OCI-LY3 (cell line): Measurements from ENCODE around the gene MSMP.

ENCODE experiments used
- H2AFZ ChIP-seq: fragments of 200-600, 300-600 bp; shearing (Covaris generic); 2 replicates; pipeline ENCODE4 v1.6.0; 2014; ENCODE audit warnings: antibody characterized with exemption, low read depth, low read length
- H3K27ac ChIP-seq: fragments of 200-600, 300-600 bp; sonication (generic); 2 replicates; pipeline ENCODE4 v1.5.1; 2014; ENCODE audit warnings: mild to moderate bottlenecking, low read length, moderate library complexity, mixed read lengths
- H3K27me3 ChIP-seq: fragments of 200-600, 300-600 bp; sonication (generic); 2 replicates; pipeline ENCODE4 v1.6.1; 2014; ENCODE audit warnings: low read depth, low read length, mixed read lengths
- H3K36me3 ChIP-seq: fragments of 200-600, 300-600 bp; sonication (generic); replicated peaks from 2 replicates; pipeline ENCODE3; 2014; ENCODE audit warnings: low read depth, low read length, mixed read lengths
- H3K4me1 ChIP-seq: fragments of 300-600, 200-600 bp; sonication (generic); 2 replicates; pipeline ENCODE4 v1.6.1; 2014; ENCODE audit warnings: low read length, mixed read lengths
- H3K4me2 ChIP-seq: fragments of 200-600, 300-600 bp; sonication (generic); 2 replicates; pipeline ENCODE4 v1.6.1; 2014; ENCODE audit warnings: low read length, mixed read lengths
- H3K4me3 ChIP-seq: fragments of 300-600, 200-600 bp; sonication (generic); 2 replicates; pipeline ENCODE4 v1.5.1; 2014; ENCODE audit warnings: antibody characterized with exemption, mild to moderate bottlenecking, low read length, moderate library complexity
- H3K79me2 ChIP-seq: fragments of 300-600, 200-600 bp; shearing (Covaris generic); 2 replicates; pipeline ENCODE4 v1.6.1; 2014; ENCODE audit warnings: mild to moderate bottlenecking, low read length, mixed read lengths
- H3K9ac ChIP-seq: fragments of 300-600, 200-600 bp; shearing (Covaris generic); 2 replicates; pipeline ENCODE4 v1.6.0; 2014; ENCODE audit warnings: mild to moderate bottlenecking, low read length, moderate library complexity
- H3K9me3 ChIP-seq: fragments of 200-600, 300-600 bp; shearing (Covaris generic); 2 replicates; pipeline ENCODE4 v1.6.1; 2014; ENCODE audit warnings: low read length, mixed read lengths; ENCODE audit not compliant: insufficient read depth
- H4K20me1 ChIP-seq: fragments of 200-600, 300-600 bp; sonication (generic); 2 replicates; pipeline ENCODE4 v1.6.1; 2016; ENCODE audit warnings: low read length, mixed read lengths; ENCODE audit not compliant: insufficient read depth
- CTCF ChIP-seq: fragments of 200-600, 300-600 bp; sonication (generic); IDR thresholded peaks from 2 replicates; pipeline ENCODE4 v1.5.1; 2014; ENCODE audit warnings: antibody characterized with exemption, low read length, low read depth
- EZH2phosphoT487 ChIP-seq: fragments of 200-600 bp; shearing (Covaris generic); IDR thresholded peaks from 2 replicates; pipeline ENCODE4 v1.6.1; 2018; ENCODE audit warnings: antibody characterized with exemption, mixed run types, low read depth

The MSMP gene

GRCh38 chr9:35743880-35744518 lies 10.1 kb downstream of the MSMP start:
- H3K9me3 ChIP-seq: no peaks in the 10 kb centered on the region
- H3K4me2 ChIP-seq: no peak overlapping the region
- no peak overlapping the region for H3K27ac ChIP-seq
- peaks cover 25% of the 10 kb centered on the region for H3K36me3 ChIP-seq
- H4K20me1 ChIP-seq: peaks cover 17% of the 10 kb centered on the region
- peaks cover 25% of the 10 kb centered on the region for H3K4me1 ChIP-seq
- H3K4me3 ChIP-seq: no peak overlapping the region
- H2AFZ ChIP-seq: no peak overlapping the region
- H3K27me3 ChIP-seq: no peaks in the 10 kb centered on the region
- no peak overlapping the region for H3K9ac ChIP-seq
- H3K79me2 ChIP-seq: peaks cover 38% of the 10 kb centered on the region
- no peak for TF ChIP-seq CTCF
- TF ChIP-seq EZH2phosphoT487: no peak

- no peak overlapping the region for H3K27ac ChIP-seq
- no peak overlapping the region for H3K9ac ChIP-seq
- H3K79me2 ChIP-seq: peaks cover 33% of the 10 kb centered on the region
- no peak overlapping the region for H2AFZ ChIP-seq
- H3K9me3 ChIP-seq: no peaks in the 10 kb centered on the region
- TF ChIP-seq EZH2phosphoT487 (no peak), CTCF (no peak)
- no peak overlapping the region for H3K4me3 ChIP-seq
- H4K20me1 ChIP-seq: peaks cover 16% of the 10 kb centered on the region
- H3K4me1 ChIP-seq: peaks cover 25% of the 10 kb centered on the region
- no peak overlapping the region for H3K4me2 ChIP-seq
- peaks cover 30% of the 10 kb centered on the region for H3K36me3 ChIP-seq
- no peaks in the 10 kb centered on the region for H3K27me3 ChIP-seq
Measured at GRCh38 chr9:35743452-35743851, 10.6 kb downstream of the MSMP start.

DNA sequence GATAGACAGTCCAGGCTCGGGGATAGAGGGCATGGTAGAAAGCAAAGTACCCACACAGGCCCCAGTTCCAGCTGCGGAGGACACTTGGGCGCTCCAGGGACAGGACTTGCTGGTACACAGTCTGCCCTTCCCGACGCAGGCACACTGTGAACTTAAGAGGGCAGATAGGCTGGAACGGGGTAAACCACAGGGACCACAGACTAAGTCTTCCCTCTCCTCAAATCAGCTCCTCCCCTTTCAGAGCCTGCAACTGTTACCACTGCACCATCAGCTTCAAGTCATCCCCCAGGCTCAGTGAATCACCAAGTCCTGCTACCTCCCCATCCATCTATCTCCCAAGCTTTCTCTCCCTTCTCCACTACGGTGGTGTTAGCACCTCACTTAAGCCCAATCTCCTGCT lies 12.3 kb downstream of the MSMP start:
- H3K36me3 ChIP-seq: peaks cover 46% of the 10 kb centered on the region
- H3K4me1 ChIP-seq: peaks cover 10% of the 10 kb centered on the region
- H3K9ac ChIP-seq: no peak overlapping the region
- no peak overlapping the region for H3K27ac ChIP-seq
- H3K27me3 ChIP-seq: no peaks in the 10 kb centered on the region
- H3K4me2 ChIP-seq: no peak overlapping the region
- peaks cover 16% of the 10 kb centered on the region for H3K79me2 ChIP-seq
- no peak overlapping the region for H2AFZ ChIP-seq
- no peaks in the 10 kb centered on the region for H3K9me3 ChIP-seq
- TF ChIP-seq EZH2phosphoT487: no peak
- TF ChIP-seq CTCF: no peak
- no peak overlapping the region for H3K4me3 ChIP-seq
- no peaks in the 10 kb centered on the region for H4K20me1 ChIP-seq

- Histone ChIP-seq H3K9ac (no peak overlapping the region), H3K27ac (no peak overlapping the region), H3K4me2 (no peak overlapping the region), H3K27me3 (no peaks in the 10 kb centered on the region), H3K36me3 (peaks cover 50% of the 10 kb centered on the region), H3K9me3 (no peaks in the 10 kb centered on the region), H3K4me3 (no peak overlapping the region), H4K20me1 (no peaks in the 10 kb centered on the region), H2AFZ (no peak overlapping the region), H3K4me1 (no peaks in the 10 kb centered on the region), H3K79me2 (peaks cover 4% of the 10 kb centered on the region; the same call in 1 of the 2 replicates)
- no peak for TF ChIP-seq CTCF
Measured at GRCh38 chr9:35740243-35740642, 13.8 kb downstream of the MSMP start.
